22Rv1 (cell line): ENCODE data around the gene ARHGDIA.

Experiments used
- CTCF ChIP-seq: fragments of 450-650 bp; IDR thresholded peaks from 2 replicates; pipeline ENCODE4 v1.5.1; 2017; ENCODE audit warnings: mild to moderate bottlenecking
- ZFX ChIP-seq: fragments of 450-650 bp; IDR thresholded peaks from 2 replicates; pipeline ENCODE4 v1.6.1; 2017; ENCODE audit warnings: antibody characterized with exemption, borderline replicate concordance

GRCh38 chr17:81898029-81898866, 27.1 kb upstream of the ARHGDIA start:
- TF ChIP-seq CTCF (no peak), ZFX (no peak)
